CD14-positive monocyte (primary cell): ENCODE measurements around the gene SLC6A13. TPM values are rescaled to one million over a fixed set of nuclear protein-coding genes. Genes with fewer than 3 reads are reported as not detected.
A peak's percentile ranks its signal among the peaks of the same experiment; 100 is the strongest.

Source experiments
- DNase-seq, 3 donors: peaks; one replicate each; pipeline ENCODE4 v3.0.0-alpha.2; 2011 to 2022
- H2AFZ ChIP-seq: 2 replicates; pipeline ENCODE4 v1.6.0; 2012; ENCODE audit warnings: mild to moderate bottlenecking, low read depth, low read length, inconsistent platforms; ENCODE audit not compliant: insufficient read depth, poor library complexity, severe bottlenecking
- H3K27ac ChIP-seq, 2 donors: 1 replicate in 1 of 2; 2 replicates in 1 of 2; pipeline ENCODE4 v1.5.1; 2012 to 2013; ENCODE audit warnings: low read length in 2 of 2, control low read depth in 1 of 2, inconsistent platforms in 1 of 2, low read depth in 1 of 2, mild to moderate bottlenecking in 1 of 2
- H3K27me3 ChIP-seq, 2 donors: one replicate each; pipeline versions ENCODE4 v1.6.0 to v1.6.1; 2011 to 2013; ENCODE audit warnings: low read length in 2 of 2; ENCODE audit not compliant: control insufficient read depth in 2 of 2, insufficient read depth in 2 of 2
- H3K36me3 ChIP-seq, 2 donors: replicated peaks in 1 of 2; 1 replicate in 1 of 2; 2 replicates in 1 of 2; pipeline versions ENCODE4 v1.5.1 to v1.6.1; 2012 to 2013; ENCODE audit warnings: low read length in 2 of 2, control low read depth in 1 of 2, inconsistent platforms in 1 of 2, mild to moderate bottlenecking in 1 of 2; ENCODE audit not compliant: insufficient read depth in 2 of 2, control insufficient read depth in 1 of 2
- H3K4me1 ChIP-seq, 2 donors: 1 replicate in 1 of 2; 2 replicates in 1 of 2; pipeline versions ENCODE4 v1.5.1 to v1.6.1; 2012 to 2013; ENCODE audit warnings: low read length in 2 of 2, control low read depth in 1 of 2, inconsistent platforms in 1 of 2, mild to moderate bottlenecking in 1 of 2, moderate library complexity in 1 of 2; ENCODE audit not compliant: insufficient read depth in 2 of 2, control insufficient read depth in 1 of 2
- H3K4me2 ChIP-seq: replicated peaks from 2 replicates; pipeline ENCODE3; 2012; ENCODE audit warnings: low read length, moderate library complexity, mild to moderate bottlenecking; ENCODE audit not compliant: poor library complexity, severe bottlenecking; ENCODE audit errors: extremely low read depth
- H3K4me3 ChIP-seq, 3 experiments: fragments of 200-600 bp in 1 of 3; sonication (generic) in 1 of 3; replicated peaks in 1 of 3; 1 replicate in 2 of 3; 2 replicates in 1 of 3; pipeline ENCODE4 v1.5.1; 2011 to 2013; ENCODE audit warnings: low read length in 3 of 3, mild to moderate bottlenecking in 3 of 3, control low read depth in 2 of 3, low read depth in 2 of 3, inconsistent platforms in 1 of 3, moderate library complexity in 1 of 3
- H3K79me2 ChIP-seq: 2 replicates; pipeline ENCODE4 v1.6.0; 2012; ENCODE audit warnings: mild to moderate bottlenecking, control low read depth, inconsistent platforms, low read length, moderate library complexity; ENCODE audit not compliant: insufficient read depth
- H3K9ac ChIP-seq: 2 replicates; pipeline ENCODE4 v1.6.0; 2017; ENCODE audit warnings: low read length, mild to moderate bottlenecking; ENCODE audit not compliant: insufficient read depth, poor library complexity, severe bottlenecking
- H3K9me3 ChIP-seq, 2 donors: replicated peaks in 1 of 2; 1 replicate in 1 of 2; 2 replicates in 1 of 2; pipeline versions ENCODE4 v1.5.1 to v1.6.1; 2012 to 2013; ENCODE audit warnings: low read length in 2 of 2, control low read depth in 1 of 2; ENCODE audit not compliant: control insufficient read depth in 1 of 2, insufficient read depth in 1 of 2
- H4K20me1 ChIP-seq: 2 replicates; pipeline ENCODE4 v1.6.0; 2012; ENCODE audit warnings: mild to moderate bottlenecking, low read length, control low read depth, moderate library complexity; ENCODE audit not compliant: insufficient read depth
- H3K27ac Mint-ChIP-seq, 7 donors: one replicate each; pipeline ENCODE4 v1.8.0; 2020; ENCODE audit warnings: mild to moderate bottlenecking in 7 of 7, mixed read lengths in 7 of 7, moderate library complexity in 6 of 7, inconsistent platforms in 2 of 7
- H3K27me3 Mint-ChIP-seq, 3 donors: one replicate each; pipeline ENCODE4 v1.8.0; 2021 to 2022; ENCODE audit warnings: low read depth in 3 of 3, mild to moderate bottlenecking in 3 of 3, mixed read lengths in 3 of 3, moderate library complexity in 3 of 3, inconsistent platforms in 1 of 3
- H3K36me3 Mint-ChIP-seq, 2 donors: one replicate each; pipeline ENCODE4 v1.8.0; 2020; ENCODE audit warnings: mixed read lengths in 2 of 2, inconsistent platforms in 1 of 2, mild to moderate bottlenecking in 1 of 2
- H3K4me1 Mint-ChIP-seq: one replicate; pipeline ENCODE4 v1.8.0; 2020; ENCODE audit warnings: mild to moderate bottlenecking, mixed read lengths
- H3K4me3 Mint-ChIP-seq, 2 donors: one replicate each; pipeline ENCODE4 v1.8.0; 2020; ENCODE audit warnings: mild to moderate bottlenecking in 2 of 2, mixed read lengths in 2 of 2, moderate library complexity in 1 of 2
- H3K9me3 Mint-ChIP-seq, 7 donors: one replicate each; pipeline ENCODE4 v1.8.0; 2020 to 2022; ENCODE audit warnings: mixed read lengths in 7 of 7, mild to moderate bottlenecking in 6 of 7, moderate library complexity in 6 of 7, inconsistent platforms in 2 of 7
- CTCF ChIP-seq: fragments of 200-600 bp; IDR thresholded peaks from one replicate; pipeline ENCODE4 v1.8.0; 2022; ENCODE audit warnings: antibody characterized with exemption, mild to moderate bottlenecking
- WGBS: methylation state at CpG from one replicate; pipeline ENCODE4 v1.1.5; 2013; ENCODE audit warnings: missing lambda C conversion rate; ENCODE audit not compliant: insufficient coverage; 5-methylcytosine and 5-hydroxymethylcytosine counted together
- intact Hi-C, 2 donors: fragments of 100-400 bp; cut with micrococcal nuclease; formaldehyde crosslinking; loops; one replicate each; pipeline versions ENCODE4 v1.15.0 to v1.15.1; 2023
- polyA plus RNA-seq, 3 donors: library from polyadenylated mRNA; depleted of rRNA in 1 of 3; unstranded in 2 of 3; stranded (reverse) in 1 of 3; fragments of 300-500 nt in 2 of 3; fragments of >200 nt in 1 of 3; fragmentation: Illumina TruSeq in 2 of 3; gene quantifications; 1 replicate in 2 of 3; 2 replicates in 1 of 3; pipeline ENCODE4 v1.2.3, GENCODE V29; 2012 to 2021

Gene SLC6A13
- polyA plus RNA-seq, 3 donors = 0.13 TPM; not detected in 2

- no peak for TF ChIP-seq CTCF
- no peak overlapping the region for H3K27ac Mint-ChIP-seq
- H3K4me3 Mint-ChIP-seq = no peak overlapping the region
- DNase-seq = no peak
- Histone ChIP-seq H3K4me3 (no peak overlapping the region), H3K36me3 (peaks cover 0 to 16% of the 10 kb centered on the region in 2 donors), H3K9me3 (no peaks in the 10 kb centered on the region), H3K27me3 (peaks cover 3 to 8% of the 10 kb centered on the region in 2 donors), H2AFZ (no peak overlapping the region), H3K27ac (no peak overlapping the region), H3K4me1 (peaks cover 37% of the 10 kb centered on the region in 2 donors), H3K79me2 (no peaks in the 10 kb centered on the region), H3K4me2 (no peak overlapping the region), H4K20me1 (no peaks in the 10 kb centered on the region), H3K9ac (no peak overlapping the region)
- peaks cover 7 to 14% (median 11%) of the 10 kb centered on the region in 3 donors for H3K27me3 Mint-ChIP-seq
- H3K9me3 Mint-ChIP-seq = peaks cover 0 to 2% (median 0%) of the 10 kb centered on the region in 7 donors
- H3K36me3 Mint-ChIP-seq = peaks cover 16 to 40% of the 10 kb centered on the region in 2 donors
- 92% methylated on average over 8 of the region's 12 CpGs for WGBS
- H3K4me1 Mint-ChIP-seq = peaks cover 46% of the 10 kb centered on the region
- intact Hi-C loops = no loop called here
Observed at GRCh38 chr12:209851-210250, 52.8 kb downstream of the SLC6A13 start.

- intact Hi-C loops = no loop called here
- peaks cover 0 to 1% of the 10 kb centered on the region in 2 donors for H3K9me3 ChIP-seq
- peaks cover 0 to 16% of the 10 kb centered on the region in 2 donors for H3K36me3 ChIP-seq
- no peak for TF ChIP-seq CTCF
- Mint-ChIP-seq H3K27ac (peak overlapping the region in 2 of 7 donors; percentile 23 to 51), H3K36me3 (peaks cover 19 to 45% of the 10 kb centered on the region in 2 donors), H3K4me1 (peaks cover 40% of the 10 kb centered on the region), H3K27me3 (peaks cover 13 to 21% (median 17%) of the 10 kb centered on the region in 3 donors), H3K4me3 (no peak overlapping the region), H3K9me3 (peaks cover 0 to 2% (median 0%) of the 10 kb centered on the region in 7 donors)
- H2AFZ ChIP-seq = no peak overlapping the region
- DNase-seq = no peak
- no peak overlapping the region for H3K9ac ChIP-seq
- peaks cover 5 to 13% of the 10 kb centered on the region in 2 donors for H3K27me3 ChIP-seq
- H3K4me3 ChIP-seq = no peak overlapping the region
- peaks cover 31% of the 10 kb centered on the region in 2 donors for H3K4me1 ChIP-seq
- no peaks in the 10 kb centered on the region for H3K79me2 ChIP-seq
- no peaks in the 10 kb centered on the region for H4K20me1 ChIP-seq
- no peak overlapping the region for H3K4me2 ChIP-seq
- WGBS = 94% methylated on average over 13 of the region's 15 CpGs
- no peak overlapping the region for H3K27ac ChIP-seq
Observed at GRCh38 chr12:209246-209645, 53.4 kb downstream of the SLC6A13 start.
